DND-41 (cell line): Measurements from ENCODE around the gene ADM5.
A peak's percentile ranks its signal among the peaks of the same experiment; 100 is the strongest.

Experiments used
- ATAC-seq: fragments of 200-7000 bp; cut with Tn5 transposase; 3 replicates; pipeline ENCODE4 v1.9.1; 2021; ENCODE audit warnings: low read depth; ENCODE audit not compliant: insufficient read depth
- DNase-seq: peaks from one replicate; pipeline ENCODE4 v3.0.0-alpha.2; 2020
- H2AFZ ChIP-seq: 2 replicates; pipeline ENCODE4 v1.6.0; 2012; ENCODE audit warnings: low read depth, low read length
- H3K27ac ChIP-seq: 2 replicates; pipeline ENCODE4 v1.5.1; 2012; ENCODE audit warnings: low read length, inconsistent platforms
- H3K27me3 ChIP-seq: fragments of 200-600 bp; sonication (generic); 2 replicates; pipeline ENCODE4 v1.6.0; 2012; ENCODE audit warnings: low read length, mild to moderate bottlenecking, inconsistent platforms; ENCODE audit not compliant: insufficient read depth, poor library complexity
- H3K36me3 ChIP-seq: 2 replicates; pipeline ENCODE4 v1.5.1; 2012; ENCODE audit warnings: low read length, inconsistent platforms; ENCODE audit not compliant: insufficient read depth
- H3K4me1 ChIP-seq: 2 replicates; pipeline ENCODE4 v1.5.1; 2012; ENCODE audit warnings: mild to moderate bottlenecking, low read length; ENCODE audit not compliant: insufficient read depth
- H3K4me2 ChIP-seq: 2 replicates; pipeline ENCODE4 v1.6.0; 2012; ENCODE audit warnings: mild to moderate bottlenecking, moderate library complexity, low read length, inconsistent platforms; ENCODE audit not compliant: insufficient read depth
- H3K4me3 ChIP-seq, 2 experiments: fragments of 200-600 bp in 1 of 2; shearing (Covaris generic) in 1 of 2; 2 replicates each; pipeline ENCODE4 v1.5.1; 2012 to 2016; ENCODE audit warnings: inconsistent platforms in 2 of 2, low read length in 2 of 2, mild to moderate bottlenecking in 2 of 2, low read depth in 1 of 2, moderate library complexity in 1 of 2
- H3K79me2 ChIP-seq: 2 replicates; pipeline ENCODE4 v1.6.0; 2012; ENCODE audit warnings: low read length, inconsistent platforms; ENCODE audit not compliant: insufficient read depth
- H3K9ac ChIP-seq: 2 replicates; pipeline ENCODE4 v1.6.0; 2012; ENCODE audit warnings: low read depth, mild to moderate bottlenecking, inconsistent platforms, low read length, moderate library complexity
- H3K9me3 ChIP-seq: 2 replicates; pipeline ENCODE4 v1.5.1; 2012; ENCODE audit warnings: low read length, moderate library complexity, mild to moderate bottlenecking, inconsistent platforms; ENCODE audit not compliant: insufficient read depth, severe bottlenecking
- H4K20me1 ChIP-seq: 2 replicates; pipeline ENCODE4 v1.6.0; 2012; ENCODE audit warnings: low read length; ENCODE audit not compliant: insufficient read depth
- EZH2 ChIP-seq: IDR thresholded peaks from 3 replicates; pipeline ENCODE4 v1.6.1; 2012; ENCODE audit warnings: borderline replicate concordance, low read depth, mild to moderate bottlenecking, moderate library complexity, low read length, inconsistent platforms; ENCODE audit not compliant: severe bottlenecking
- TF ChIP-seq, protein P1 (sequence below): IDR thresholded peaks from 2 replicates; pipeline ENCODE4 v1.5.1; 2012; ENCODE audit warnings: borderline replicate concordance, low read length, moderate library complexity, mild to moderate bottlenecking; ENCODE audit not compliant: poor library complexity, severe bottlenecking; ENCODE audit errors: extremely low read depth

The ADM5 gene

DNA sequence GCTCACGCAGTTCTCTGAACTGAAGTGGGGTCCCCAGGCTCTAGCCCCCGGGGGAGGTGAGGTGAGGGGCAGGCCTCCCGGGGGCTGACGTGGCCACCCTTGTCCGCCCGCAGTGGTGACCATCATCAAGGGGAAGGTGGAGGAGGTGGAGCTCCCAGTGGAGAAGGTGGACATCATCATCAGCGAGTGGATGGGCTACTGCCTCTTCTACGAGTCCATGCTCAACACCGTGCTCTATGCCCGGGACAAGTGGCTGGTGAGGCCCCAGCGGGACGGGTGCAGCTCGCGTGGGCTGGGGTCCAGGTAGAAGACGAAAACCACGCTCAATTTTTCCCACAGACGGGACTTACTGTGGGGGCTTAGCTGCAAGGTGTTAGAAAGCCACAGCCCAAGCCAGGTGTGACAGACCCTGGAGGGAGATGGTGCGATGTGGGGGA lies 5.6 kb upstream of the ADM5 start:
- Histone ChIP-seq H3K27me3 (no peaks in the 10 kb centered on the region), H3K36me3 (peaks cover 91% of the 10 kb centered on the region), H3K4me1 (peaks cover 22% of the 10 kb centered on the region), H3K27ac (no peak overlapping the region), H3K9me3 (no peaks in the 10 kb centered on the region), H3K79me2 (peaks cover 45% of the 10 kb centered on the region), H3K4me2 (no peak overlapping the region), H2AFZ (no peak overlapping the region), H3K9ac (no peak overlapping the region), H3K4me3 (no peak overlapping the region), H4K20me1 (peaks cover 83% of the 10 kb centered on the region)
- no peak for ATAC-seq
- TF ChIP-seq EZH2: no peak
- TF ChIP-seq, protein P1, sequence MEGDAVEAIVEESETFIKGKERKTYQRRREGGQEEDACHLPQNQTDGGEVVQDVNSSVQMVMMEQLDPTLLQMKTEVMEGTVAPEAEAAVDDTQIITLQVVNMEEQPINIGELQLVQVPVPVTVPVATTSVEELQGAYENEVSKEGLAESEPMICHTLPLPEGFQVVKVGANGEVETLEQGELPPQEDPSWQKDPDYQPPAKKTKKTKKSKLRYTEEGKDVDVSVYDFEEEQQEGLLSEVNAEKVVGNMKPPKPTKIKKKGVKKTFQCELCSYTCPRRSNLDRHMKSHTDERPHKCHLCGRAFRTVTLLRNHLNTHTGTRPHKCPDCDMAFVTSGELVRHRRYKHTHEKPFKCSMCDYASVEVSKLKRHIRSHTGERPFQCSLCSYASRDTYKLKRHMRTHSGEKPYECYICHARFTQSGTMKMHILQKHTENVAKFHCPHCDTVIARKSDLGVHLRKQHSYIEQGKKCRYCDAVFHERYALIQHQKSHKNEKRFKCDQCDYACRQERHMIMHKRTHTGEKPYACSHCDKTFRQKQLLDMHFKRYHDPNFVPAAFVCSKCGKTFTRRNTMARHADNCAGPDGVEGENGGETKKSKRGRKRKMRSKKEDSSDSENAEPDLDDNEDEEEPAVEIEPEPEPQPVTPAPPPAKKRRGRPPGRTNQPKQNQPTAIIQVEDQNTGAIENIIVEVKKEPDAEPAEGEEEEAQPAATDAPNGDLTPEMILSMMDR: no peak
- no peak for DNase-seq

DNA sequence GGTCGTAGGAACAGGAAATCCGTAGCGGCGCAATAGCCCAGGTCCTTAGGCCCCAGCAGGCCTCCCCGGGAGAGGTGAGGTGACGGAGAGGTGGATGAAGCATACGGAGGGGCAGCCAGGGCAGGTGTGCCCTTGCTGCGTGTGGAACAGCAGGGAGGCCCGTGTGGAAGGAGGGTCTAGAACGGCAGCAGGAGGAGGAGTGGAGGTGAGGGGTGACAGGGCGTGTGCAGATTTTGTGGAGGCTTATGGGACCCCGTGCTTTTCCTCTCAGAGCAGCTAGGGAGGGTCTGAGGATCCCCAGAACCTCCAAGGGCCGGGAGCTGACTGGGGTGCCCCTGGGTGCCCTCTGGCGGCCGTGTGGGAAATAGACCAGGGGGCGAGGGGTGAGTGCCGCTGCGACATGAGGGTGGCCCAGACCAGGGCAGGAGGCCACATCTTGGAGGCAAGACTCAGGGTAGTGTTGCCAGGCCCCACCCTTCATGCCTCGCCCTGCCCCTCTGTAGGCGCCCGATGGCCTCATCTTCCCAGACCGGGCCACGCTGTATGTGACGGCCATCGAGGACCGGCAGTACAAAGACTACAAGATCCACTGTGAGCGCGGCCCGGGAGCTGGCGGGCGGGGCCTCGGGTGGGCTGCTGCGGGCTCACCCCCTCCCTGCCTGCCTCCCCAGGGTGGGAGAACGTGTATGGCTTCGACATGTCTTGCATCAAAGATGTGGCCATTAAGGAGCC lies 5.0 kb upstream of the ADM5 start:
- Histone ChIP-seq H3K4me3 (no peak overlapping the region), H2AFZ (no peak overlapping the region), H3K36me3 (peaks cover 91% of the 10 kb centered on the region), H3K27me3 (no peaks in the 10 kb centered on the region), H3K4me2 (no peak overlapping the region), H3K79me2 (peaks cover 40% of the 10 kb centered on the region), H4K20me1 (peaks cover 80% of the 10 kb centered on the region), H3K9ac (no peak overlapping the region), H3K9me3 (no peaks in the 10 kb centered on the region), H3K4me1 (peaks cover 17% of the 10 kb centered on the region), H3K27ac (no peak overlapping the region)
- TF ChIP-seq, protein P1: peak; percentile 56
- TF ChIP-seq EZH2: no peak
- ATAC-seq: peak; percentile 34; the same call in 2 of the 3 replicates
- DNase-seq: no peak

DNA sequence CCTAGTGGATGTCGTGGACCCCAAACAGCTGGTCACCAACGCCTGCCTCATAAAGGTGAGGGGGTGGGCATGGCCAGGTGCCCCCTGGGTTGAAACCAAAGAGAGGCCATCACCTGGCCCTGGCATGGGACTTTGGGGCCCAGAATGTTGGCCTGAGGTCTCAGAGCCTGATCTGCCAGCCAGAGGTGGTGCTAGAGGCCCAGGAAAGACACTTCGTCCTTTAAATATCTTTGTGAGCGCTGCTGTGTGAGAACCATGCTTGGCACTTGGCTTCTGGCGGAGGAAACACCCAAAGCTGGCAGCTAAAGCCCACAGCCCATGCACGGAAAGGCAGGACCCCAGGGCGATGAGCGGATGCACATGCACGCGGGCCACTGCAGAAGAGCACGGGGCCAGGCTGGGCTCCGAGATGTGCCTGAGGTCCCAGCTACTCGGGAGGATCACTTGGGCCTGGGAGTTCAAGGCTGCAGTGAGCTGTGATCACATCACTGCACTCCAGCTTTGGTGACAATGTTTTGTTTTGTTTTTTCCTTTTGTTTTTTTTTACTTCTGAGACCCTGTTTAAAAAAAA lies 4.3 kb upstream of the ADM5 start:
- Histone ChIP-seq H3K36me3 (peaks cover 88% of the 10 kb centered on the region), H3K27ac (no peak overlapping the region), H3K4me3 (no peak overlapping the region), H3K9me3 (no peaks in the 10 kb centered on the region), H3K79me2 (peaks cover 33% of the 10 kb centered on the region), H3K4me1 (peaks cover 10% of the 10 kb centered on the region), H3K9ac (no peak overlapping the region), H4K20me1 (peaks cover 74% of the 10 kb centered on the region), H2AFZ (no peak overlapping the region), H3K27me3 (no peaks in the 10 kb centered on the region), H3K4me2 (no peak overlapping the region)
- TF ChIP-seq, protein P1: no peak
- TF ChIP-seq EZH2: no peak
- no peak for ATAC-seq
- DNase-seq: no peak
